H9 (cell line): ENCODE data around the gene MGLL. TPM values are rescaled to one million over a fixed set of nuclear protein-coding genes. Genes with fewer than 3 reads are reported as not detected.

Experiments
- DNase-seq: peaks from one replicate; pipeline ENCODE4 v3.0.0-alpha.2; 2017
- H2AFZ ChIP-seq: one replicate; pipeline ENCODE4 v1.6.1; 2013; ENCODE audit warnings: mild to moderate bottlenecking, low read length, control low read depth, moderate library complexity
- H2AK5ac ChIP-seq: 2 replicates; pipeline ENCODE4 v1.6.1; 2013; ENCODE audit warnings: low read length, control low read depth, mixed read lengths; ENCODE audit not compliant: insufficient read length
- H2BK120ac ChIP-seq: one replicate; pipeline ENCODE4 v1.6.1; 2013; ENCODE audit warnings: low read depth, mild to moderate bottlenecking, low read length, control low read depth, inconsistent platforms; ENCODE audit not compliant: poor library complexity, severe bottlenecking
- H2BK12ac ChIP-seq: 2 replicates; pipeline ENCODE4 v1.6.1; 2013; ENCODE audit warnings: low read length, control low read depth, mixed read lengths, low read depth; ENCODE audit not compliant: insufficient read length
- H2BK15ac ChIP-seq: 2 replicates; pipeline ENCODE4 v1.6.1; 2013; ENCODE audit warnings: low read depth, low read length, control low read depth
- H2BK20ac ChIP-seq: one replicate; pipeline ENCODE4 v1.6.1; 2013; ENCODE audit warnings: low read depth, mild to moderate bottlenecking, low read length, control low read depth, inconsistent platforms; ENCODE audit not compliant: poor library complexity, severe bottlenecking
- H2BK5ac ChIP-seq: 2 replicates; pipeline ENCODE4 v1.6.1; 2013; ENCODE audit warnings: low read length, control low read depth, mixed read lengths; ENCODE audit not compliant: insufficient read length
- H3K14ac ChIP-seq: 2 replicates; pipeline ENCODE4 v1.6.1; 2013; ENCODE audit warnings: low read length, control low read depth; ENCODE audit not compliant: insufficient read depth
- H3K18ac ChIP-seq: 2 replicates; pipeline ENCODE4 v1.6.1; 2013; ENCODE audit warnings: low read depth, mild to moderate bottlenecking, mixed read lengths, low read length, control low read depth; ENCODE audit not compliant: insufficient read length
- H3K23ac ChIP-seq: 2 replicates; pipeline ENCODE4 v1.6.1; 2013; ENCODE audit warnings: low read length, control low read depth, mixed read lengths, low read depth; ENCODE audit not compliant: insufficient read length
- H3K23me2 ChIP-seq: 2 replicates; pipeline ENCODE4 v1.6.1; 2013; ENCODE audit warnings: low read depth, mild to moderate bottlenecking, mixed read lengths, low read length, control low read depth; ENCODE audit not compliant: insufficient read length, poor library complexity, severe bottlenecking
- H3K27ac ChIP-seq: 2 replicates; pipeline ENCODE4 v1.5.1; 2013; ENCODE audit warnings: low read length, control low read depth, mixed read lengths, low read depth; ENCODE audit not compliant: insufficient read length
- H3K27me3 ChIP-seq: 2 replicates; pipeline ENCODE4 v1.6.1; 2013; ENCODE audit warnings: low read length, control low read depth, inconsistent platforms; ENCODE audit not compliant: insufficient read depth
- H3K4ac ChIP-seq: 2 replicates; pipeline ENCODE4 v1.6.1; 2013; ENCODE audit warnings: low read depth, mild to moderate bottlenecking, control low read depth, inconsistent platforms, low read length, moderate library complexity
- H3K4me1 ChIP-seq: 2 replicates; pipeline ENCODE4 v1.6.1; 2013; ENCODE audit warnings: low read length, control low read depth, inconsistent platforms; ENCODE audit not compliant: insufficient read depth
- H3K4me2 ChIP-seq: 2 replicates; pipeline ENCODE4 v1.6.1; 2013; ENCODE audit warnings: low read length, control low read depth, mixed read lengths; ENCODE audit not compliant: insufficient read length, insufficient read depth
- H3K56ac ChIP-seq: 2 replicates; pipeline ENCODE4 v1.6.1; 2013; ENCODE audit warnings: low read depth, mild to moderate bottlenecking, mixed read lengths, low read length, control low read depth; ENCODE audit not compliant: insufficient read length
- H3K79me1 ChIP-seq: 2 replicates; pipeline ENCODE4 v1.6.1; 2013; ENCODE audit warnings: low read depth, mild to moderate bottlenecking, moderate library complexity, low read length, control low read depth, inconsistent platforms; ENCODE audit not compliant: insufficient read depth, poor library complexity, severe bottlenecking
- H3K79me2 ChIP-seq: 2 replicates; pipeline ENCODE4 v1.6.1; 2013; ENCODE audit warnings: low read length, control low read depth, inconsistent platforms; ENCODE audit not compliant: insufficient read depth
- H3K9ac ChIP-seq: 2 replicates; pipeline ENCODE4 v1.6.1; 2013; ENCODE audit warnings: low read length, control low read depth, mixed read lengths; ENCODE audit not compliant: insufficient read length; ENCODE audit errors: extremely low read depth
- H3K9me3 ChIP-seq: one replicate; pipeline ENCODE4 v1.6.1; 2013; ENCODE audit warnings: low read depth, low read length, inconsistent platforms; ENCODE audit not compliant: control insufficient read depth
- H3T11ph ChIP-seq: one replicate; pipeline ENCODE4 v1.6.1; 2013; ENCODE audit warnings: mild to moderate bottlenecking, low read length, control low read depth, inconsistent platforms
- H4K20me1 ChIP-seq: one replicate; pipeline ENCODE4 v1.6.1; 2013; ENCODE audit not compliant: control insufficient read depth, insufficient read length, insufficient read depth
- H4K5ac ChIP-seq: 2 replicates; pipeline ENCODE4 v1.6.1; 2013; ENCODE audit warnings: low read depth, mild to moderate bottlenecking, mixed read lengths, low read length, control low read depth; ENCODE audit not compliant: insufficient read length
- H4K8ac ChIP-seq: replicated peaks from 2 replicates; pipeline ENCODE4 v1.6.1; 2013; ENCODE audit warnings: low read length, control low read depth, mixed read lengths, low read depth; ENCODE audit not compliant: insufficient read length
- H4K91ac ChIP-seq: 2 replicates; pipeline ENCODE4 v1.6.1; 2013; ENCODE audit warnings: low read depth, mild to moderate bottlenecking, moderate library complexity, mixed read lengths, low read length, control low read depth; ENCODE audit not compliant: insufficient read length
- H3K27ac Mint-ChIP-seq, 3 experiments: 2 replicates in 2 of 3; 3 replicates in 1 of 3; pipeline ENCODE4 v1.8.0; 2020 to 2021; ENCODE audit warnings: mixed read lengths in 3 of 3, mild to moderate bottlenecking in 1 of 3, moderate library complexity in 1 of 3
- H3K27me3 Mint-ChIP-seq: 2 replicates; pipeline ENCODE4 v1.8.0; 2021; ENCODE audit warnings: low read depth, mild to moderate bottlenecking, moderate library complexity, mixed read lengths
- H3K36me3 Mint-ChIP-seq, 3 experiments: 2 replicates in 2 of 3; 3 replicates in 1 of 3; pipeline ENCODE4 v1.8.0; 2020 to 2021; ENCODE audit warnings: low read depth in 3 of 3, mixed read lengths in 3 of 3; ENCODE audit not compliant: insufficient read depth in 1 of 3
- H3K4me1 Mint-ChIP-seq, 2 experiments: 2 replicates each; pipeline ENCODE4 v1.8.0; 2020; ENCODE audit warnings: mixed read lengths in 2 of 2
- H3K4me3 Mint-ChIP-seq, 2 experiments: 2 replicates in 1 of 2; 3 replicates in 1 of 2; pipeline ENCODE4 v1.8.0; 2020 to 2021; ENCODE audit warnings: mild to moderate bottlenecking in 2 of 2, mixed read lengths in 2 of 2, moderate library complexity in 1 of 2
- H3K9me3 Mint-ChIP-seq, 2 experiments: 2 replicates in 1 of 2; 3 replicates in 1 of 2; pipeline ENCODE4 v1.8.0; 2020; ENCODE audit warnings: mild to moderate bottlenecking in 2 of 2, mixed read lengths in 2 of 2, moderate library complexity in 1 of 2
- CTCF ChIP-seq: fragments of 200-600 bp; sonication (generic); conservative IDR thresholded peaks from 3 replicates; pipeline ENCODE4 v1.8.0; 2021; ENCODE audit warnings: antibody characterized with exemption, mild to moderate bottlenecking
- WGBS: extraction: QIAGEN DNeasy Blood & Tissue Kit; methylation state at CpG from one replicate; pipeline ENCODE4 v1.1.7; 2013; ENCODE audit warnings: missing lambda C conversion rate, low lambda C conversion rate, mixed read lengths; ENCODE audit not compliant: insufficient read length; ENCODE audit errors: extremely low coverage; 5-methylcytosine and 5-hydroxymethylcytosine counted together
- total RNA-seq: library from RNA; stranded (reverse); gene quantifications from 2 replicates; pipeline ENCODE4 v1.2.1, GENCODE V29; 2021

The MGLL gene
- total RNA-seq, 1 experiment from 2014 or later, result 0.11 TPM

GRCh38 chr3:127702151-127702578 lies 120.2 kb downstream of the MGLL start:
- Histone ChIP-seq H3K56ac (no peak overlapping the region), H3K9ac (no peak overlapping the region), H2BK15ac (no peak overlapping the region), H4K5ac (no peak overlapping the region), H3K14ac (no peak overlapping the region), H3K4ac (no peak overlapping the region), H3K79me2 (no peaks in the 10 kb centered on the region), H2BK5ac (no peak overlapping the region), H3K9me3 (no peaks in the 10 kb centered on the region), H2BK12ac (no peak overlapping the region), H2AK5ac (no peak overlapping the region), H3K18ac (no peak overlapping the region), H3K79me1 (no peaks in the 10 kb centered on the region), H4K91ac (no peak overlapping the region), H4K8ac (no peak overlapping the region), H3K27me3 (no peaks in the 10 kb centered on the region), H3K23me2 (no peaks in the 10 kb centered on the region), H3K4me2 (no peak overlapping the region), H3K4me1 (no peaks in the 10 kb centered on the region), H3T11ph (no peak overlapping the region), H3K27ac (no peak overlapping the region), H3K23ac (no peak overlapping the region), H2BK120ac (no peak overlapping the region), H4K20me1 (no peaks in the 10 kb centered on the region), H2BK20ac (no peak overlapping the region), H2AFZ (no peak overlapping the region)
- no peak for DNase-seq
- peaks cover 3 to 10% of the 10 kb centered on the region in 2 experiments for H3K4me1 Mint-ChIP-seq
- no peaks in the 10 kb centered on the region for H3K27me3 Mint-ChIP-seq
- H3K9me3 Mint-ChIP-seq, result peaks cover 3 to 10% of the 10 kb centered on the region in 2 experiments
- H3K36me3 Mint-ChIP-seq, result 0 out of 7 replicates have a peak, but pooled peaks cover 0 to 6% (median 2%) of the 10 kb centered on the region in 3 experiments
- no peak for TF ChIP-seq CTCF
- no peak overlapping the region for H3K4me3 Mint-ChIP-seq
- no peak overlapping the region for H3K27ac Mint-ChIP-seq
- WGBS, result no CpG with 5 or more reads among the region's 4 CpGs
